ENCODE data around the gene FUT8. TPM values are rescaled to one million over a fixed set of nuclear protein-coding genes. Genes with fewer than 3 reads are reported as not detected.

FUT8 gene
- total RNA-seq, 1 donor from 2014 or later, result 131 TPM

- no peak overlapping the region for H3K9ac ChIP-seq
- peaks cover 2% of the 10 kb centered on the region for H3K9me3 Mint-ChIP-seq
- no peak overlapping the region for H2AFZ ChIP-seq (replicated peaks)
- no peaks in the 10 kb centered on the region for H3K27me3 ChIP-seq
- no peak overlapping the region for H3K4me2 ChIP-seq
- H3K4me1 ChIP-seq, result no peaks in the 10 kb centered on the region
- H3K79me2 ChIP-seq (ENCODE audit: low read depth), result no peaks in the 10 kb centered on the region
- TF ChIP-seq CTCF (IDR thresholded peaks at IDR 0.05) (no peak), EZH2 (IDR thresholded peaks at IDR 0.05) (no peak), EZH2phosphoT487 (IDR thresholded peaks at IDR 0.05) (no peak)
- H3K4me1 Mint-ChIP-seq, result no peaks in the 10 kb centered on the region
- no peaks in the 10 kb centered on the region for H3K36me3 Mint-ChIP-seq
- no peak overlapping the region for H3K27ac Mint-ChIP-seq
- H4K20me1 ChIP-seq (ENCODE audit: low read depth), result no peaks in the 10 kb centered on the region
- no peaks in the 10 kb centered on the region for H3K27me3 Mint-ChIP-seq (ENCODE audit: insufficient read depth, low read depth)
- DNase-seq (ENCODE audit: low spot score), result no peak
- no peaks in the 10 kb centered on the region for H3F3A ChIP-seq (ENCODE audit: low read depth)
- no peak overlapping the region for H3K27ac ChIP-seq
- no peaks in the 10 kb centered on the region for H3K36me3 ChIP-seq
- H3K4me3 ChIP-seq, result no peak overlapping the region
- H3K4me3 Mint-ChIP-seq, result no peak overlapping the region
- no peaks in the 10 kb centered on the region for H3K9me3 ChIP-seq (ENCODE audit: low read depth)
Observed at GRCh38 chr14:65771271-65771670, 358.7 kb downstream of the FUT8 start.

GRCh38 chr14:65772466-65772865, 359.9 kb downstream of the FUT8 start:
- Histone ChIP-seq H3K4me3 (no peak overlapping the region), H3K27me3 (no peaks in the 10 kb centered on the region), H3K4me1 (no peaks in the 10 kb centered on the region), H3K9ac (no peak overlapping the region), H3K27ac (no peak overlapping the region), H2AFZ (replicated peaks) (no peak overlapping the region), H3K9me3 (ENCODE audit: low read depth) (no peaks in the 10 kb centered on the region), H3K79me2 (ENCODE audit: low read depth) (no peaks in the 10 kb centered on the region), H3K4me2 (no peak overlapping the region), H4K20me1 (ENCODE audit: low read depth) (no peaks in the 10 kb centered on the region), H3K36me3 (no peaks in the 10 kb centered on the region), H3F3A (ENCODE audit: low read depth) (no peaks in the 10 kb centered on the region)
- peaks cover 2% of the 10 kb centered on the region for H3K9me3 Mint-ChIP-seq
- no peak overlapping the region for H3K27ac Mint-ChIP-seq
- TF ChIP-seq CTCF (IDR thresholded peaks at IDR 0.05) (no peak), EZH2 (IDR thresholded peaks at IDR 0.05) (no peak), EZH2phosphoT487 (IDR thresholded peaks at IDR 0.05) (no peak)
- no peaks in the 10 kb centered on the region for H3K4me1 Mint-ChIP-seq
- no peaks in the 10 kb centered on the region for H3K36me3 Mint-ChIP-seq
- no peak overlapping the region for H3K4me3 Mint-ChIP-seq
- H3K27me3 Mint-ChIP-seq (ENCODE audit: insufficient read depth, low read depth), result no peaks in the 10 kb centered on the region
- no peak for DNase-seq (ENCODE audit: low spot score)

GRCh38 chr14:65772921-65773574, 360.5 kb downstream of the FUT8 start:
- Mint-ChIP-seq H3K4me1 (no peaks in the 10 kb centered on the region), H3K36me3 (no peaks in the 10 kb centered on the region), H3K4me3 (no peak overlapping the region), H3K27ac (no peak overlapping the region), H3K27me3 (ENCODE audit: insufficient read depth, low read depth) (no peaks in the 10 kb centered on the region), H3K9me3 (peaks cover 2% of the 10 kb centered on the region)
- Histone ChIP-seq H3F3A (ENCODE audit: low read depth) (no peaks in the 10 kb centered on the region), H2AFZ (replicated peaks) (no peak overlapping the region), H3K9ac (no peak overlapping the region), H3K4me3 (no peak overlapping the region), H3K79me2 (ENCODE audit: low read depth) (no peaks in the 10 kb centered on the region), H3K27me3 (no peaks in the 10 kb centered on the region), H3K4me2 (no peak overlapping the region), H3K4me1 (no peaks in the 10 kb centered on the region), H3K27ac (no peak overlapping the region), H3K36me3 (no peaks in the 10 kb centered on the region), H3K9me3 (ENCODE audit: low read depth) (no peaks in the 10 kb centered on the region), H4K20me1 (ENCODE audit: low read depth) (no peaks in the 10 kb centered on the region)
- no peak for TF ChIP-seq EZH2 (IDR thresholded peaks at IDR 0.05)
- no peak for TF ChIP-seq EZH2phosphoT487 (IDR thresholded peaks at IDR 0.05)
- no peak for TF ChIP-seq CTCF (IDR thresholded peaks at IDR 0.05)
- no peak for DNase-seq (ENCODE audit: low spot score)

Measured in neural progenitor cell (in vitro differentiated cells).